CD4-positive, alpha-beta T cell treated with Interferon gamma for 1 hour (primary cell): ENCODE data around the gene OCIAD1.
"Not testable (repeated sequence)": the region's sequence is repeated elsewhere in the genome, so short reads cannot be mapped to it uniquely, and the experiment has no call there.

Source experiments
- DNase-seq: peaks from one replicate; pipeline ENCODE4 v3.0.0-alpha.2; 2020

OCIAD1 gene, protein sequence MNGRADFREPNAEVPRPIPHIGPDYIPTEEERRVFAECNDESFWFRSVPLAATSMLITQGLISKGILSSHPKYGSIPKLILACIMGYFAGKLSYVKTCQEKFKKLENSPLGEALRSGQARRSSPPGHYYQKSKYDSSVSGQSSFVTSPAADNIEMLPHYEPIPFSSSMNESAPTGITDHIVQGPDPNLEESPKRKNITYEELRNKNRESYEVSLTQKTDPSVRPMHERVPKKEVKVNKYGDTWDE

DNA sequence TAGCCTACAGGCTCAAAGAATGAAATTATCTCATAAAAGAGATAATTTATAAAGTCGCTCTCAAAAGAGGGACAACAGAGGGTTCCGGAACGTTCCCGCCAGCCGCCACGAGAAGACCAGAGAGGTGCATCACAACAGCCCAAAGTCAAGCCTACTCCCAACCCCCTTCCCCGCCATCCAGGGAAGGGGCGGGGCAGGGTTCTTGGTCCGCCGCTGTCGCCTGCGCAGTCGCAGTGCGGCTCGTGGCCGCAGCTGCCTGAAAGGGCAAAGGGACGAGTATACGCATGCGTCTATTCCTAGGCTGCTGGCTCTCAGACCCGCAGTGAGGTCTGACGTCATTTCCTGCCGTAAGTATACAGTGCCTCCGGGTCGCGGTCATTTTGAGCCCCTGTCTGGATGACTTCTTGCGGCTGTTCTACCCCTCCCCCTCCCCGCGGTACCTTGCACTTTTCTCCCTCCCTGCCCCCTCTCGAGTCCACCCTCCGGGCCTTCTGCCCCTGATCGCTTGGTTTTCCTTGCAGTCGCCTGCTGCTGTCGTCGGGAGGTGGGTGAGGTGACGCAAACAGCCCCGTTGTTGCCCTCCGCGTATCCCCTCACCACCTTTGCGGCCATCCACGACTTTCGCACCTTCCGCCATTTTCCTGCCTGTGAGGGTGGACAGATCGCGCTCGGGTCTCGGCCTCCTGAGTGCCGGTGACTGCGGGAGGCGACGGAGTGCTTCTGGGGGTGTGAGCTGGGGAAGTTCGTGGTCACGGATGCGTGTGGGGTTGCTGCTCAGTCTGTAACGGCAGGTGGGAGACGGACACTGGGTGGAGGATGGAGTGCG lies at the start of gene OCIAD1:
Gene OCIAD1 (plus strand): TSS at position 383 of the 826 bp plus-strand sequence. CDS start 1,537 bp downstream, outside the sequence.
- DNase-seq: peak; percentile 99

DNA sequence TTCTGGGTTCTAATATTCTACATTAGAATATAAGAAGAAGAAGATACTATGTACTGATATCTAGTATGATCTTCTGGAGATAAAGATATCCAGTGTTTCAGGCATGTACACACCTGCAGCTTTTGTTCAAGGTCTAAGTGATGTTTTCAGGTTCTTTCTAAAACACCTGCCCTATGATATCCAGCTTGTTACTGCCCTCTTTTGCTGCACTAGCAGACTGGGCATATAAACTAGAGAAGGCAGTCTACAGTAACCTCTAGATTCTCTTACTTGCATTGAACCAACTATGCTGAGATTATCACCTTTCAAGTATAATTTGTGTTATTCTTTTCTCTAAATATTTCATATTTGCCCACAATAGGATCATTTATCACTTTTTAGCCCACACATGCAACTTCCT lies 48.9 kb upstream of the OCIAD1 start:
- no peak for DNase-seq

DNA sequence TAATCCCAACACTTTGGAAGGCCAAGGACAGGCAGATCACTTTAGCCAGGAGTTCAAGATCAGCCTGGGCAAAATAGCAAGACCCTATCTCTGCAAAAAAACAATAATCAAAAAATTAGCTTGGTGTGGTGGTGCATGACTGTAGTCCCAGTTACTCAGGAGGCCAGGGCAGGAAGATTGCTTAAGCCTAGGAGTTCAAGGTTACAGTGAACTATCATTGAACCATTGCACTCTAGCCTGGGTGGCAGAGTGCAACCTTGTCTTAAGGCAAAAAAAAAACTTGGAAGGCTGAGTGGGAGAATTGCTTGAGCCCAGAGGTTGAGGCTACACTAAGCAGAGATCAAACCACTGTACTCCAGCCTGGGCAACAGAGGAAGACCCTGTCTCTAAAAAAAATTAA lies 45.6 kb upstream of the OCIAD1 start:
- no peak for DNase-seq

DNA sequence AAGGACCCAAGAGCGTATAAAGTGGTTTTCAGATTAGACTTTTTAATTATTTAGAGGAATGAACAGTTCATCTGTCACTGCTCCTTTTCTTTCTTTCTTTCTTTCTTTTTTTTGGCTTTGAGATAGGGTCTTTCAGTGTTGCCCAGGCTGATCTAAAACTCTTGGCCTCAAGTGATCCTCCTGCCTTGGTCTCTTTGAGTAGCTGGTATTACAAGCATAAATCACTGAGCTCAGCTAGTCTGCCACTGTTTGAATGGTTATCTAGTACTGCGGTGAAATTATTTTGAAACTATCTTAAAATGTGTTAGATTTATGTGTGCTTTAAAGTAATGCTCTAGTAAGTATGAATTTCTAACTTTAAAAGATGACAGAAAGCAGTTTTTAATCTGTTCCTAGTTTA lies 44.3 kb upstream of the OCIAD1 start:
- DNase-seq: no peak

DNA sequence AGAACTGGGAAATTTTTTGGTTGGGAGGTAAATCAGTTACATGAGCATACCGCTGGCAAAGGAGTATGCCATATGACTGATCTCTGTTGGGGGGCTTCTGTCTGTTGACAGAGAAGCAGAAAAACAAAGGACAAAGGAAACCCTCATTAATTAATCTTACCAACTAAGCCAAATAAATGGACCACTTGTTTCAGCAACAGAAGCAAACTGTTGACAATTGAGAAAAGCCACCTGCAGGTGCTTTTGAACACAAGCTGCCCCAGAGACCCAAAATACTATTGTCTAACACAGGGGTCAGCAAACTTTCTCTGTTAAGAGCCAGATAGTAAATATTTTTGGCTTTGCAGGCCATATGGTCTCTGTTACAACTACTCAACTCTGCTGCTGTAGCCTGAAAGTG lies 43.8 kb upstream of the OCIAD1 start:
- no peak for DNase-seq

DNA sequence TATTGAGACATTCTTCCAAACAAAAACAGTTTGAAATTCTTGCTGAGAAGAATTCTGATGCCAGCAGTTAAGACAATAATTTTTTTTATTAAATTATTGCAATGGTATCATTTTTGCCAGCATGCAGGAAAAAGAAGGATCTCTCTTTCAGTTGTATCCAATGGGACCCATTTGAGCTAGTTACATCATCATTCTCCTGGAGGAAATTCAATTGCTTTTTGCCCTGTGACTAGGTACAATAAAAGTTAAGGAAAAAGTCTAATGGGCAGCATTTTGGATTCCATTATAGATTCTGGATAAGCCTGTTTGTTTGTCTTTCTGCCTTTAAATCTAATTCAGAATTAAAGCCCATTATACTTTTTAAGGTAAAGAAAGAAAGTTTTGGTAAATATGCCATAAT lies 40.3 kb upstream of the OCIAD1 start:
- DNase-seq: no peak

DNA sequence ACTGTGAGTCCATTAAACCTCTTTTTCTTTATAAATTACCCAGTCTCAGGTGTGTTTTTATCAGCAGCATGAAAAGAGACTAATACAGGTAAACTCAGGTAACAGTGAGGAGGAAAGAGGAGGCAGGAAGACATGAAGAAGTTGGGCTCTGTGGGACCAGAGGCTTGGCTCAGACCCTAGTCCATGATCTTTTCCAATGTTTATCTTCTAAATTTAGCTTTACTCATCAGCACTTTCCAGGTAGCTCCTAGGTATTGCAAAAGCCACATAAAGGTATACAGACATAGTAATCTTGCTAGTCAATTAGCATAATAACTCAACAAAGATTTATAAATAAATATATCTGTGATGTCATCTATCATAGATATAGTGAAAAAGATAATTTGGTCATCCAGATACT lies 39.6 kb upstream of the OCIAD1 start:
- no peak for DNase-seq

DNA sequence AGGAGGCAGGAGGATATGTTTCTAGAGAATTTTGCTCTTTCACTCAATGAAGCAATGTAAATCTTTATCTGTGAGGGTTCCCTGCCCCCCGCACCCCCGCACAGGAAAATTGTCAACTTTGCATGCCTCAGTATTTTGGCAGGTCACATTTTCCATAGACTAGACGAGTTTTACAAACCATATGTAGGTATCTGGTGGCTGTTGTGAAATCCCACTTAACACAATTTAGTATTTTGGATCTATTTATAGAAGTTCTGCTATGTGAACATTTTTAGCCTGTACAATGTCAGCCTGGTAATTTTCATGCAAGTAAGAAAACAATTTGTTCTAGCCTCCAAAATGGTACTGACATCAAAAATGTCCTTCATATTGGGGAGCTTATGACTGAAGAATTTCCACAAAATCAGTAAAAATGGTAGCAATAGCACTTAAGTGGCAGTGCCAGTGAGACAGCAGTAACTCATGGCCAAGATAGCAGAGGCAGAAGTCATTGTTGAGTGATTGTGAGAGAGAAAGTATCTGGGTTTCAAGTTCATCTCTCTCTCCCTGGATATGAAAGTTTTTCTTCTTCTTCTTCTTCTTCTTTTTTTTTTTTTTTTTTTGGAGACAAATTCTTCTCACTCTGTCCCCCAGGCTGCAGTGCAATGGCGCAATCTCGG lies 38.4 kb upstream of the OCIAD1 start:
- no peak for DNase-seq

DNA sequence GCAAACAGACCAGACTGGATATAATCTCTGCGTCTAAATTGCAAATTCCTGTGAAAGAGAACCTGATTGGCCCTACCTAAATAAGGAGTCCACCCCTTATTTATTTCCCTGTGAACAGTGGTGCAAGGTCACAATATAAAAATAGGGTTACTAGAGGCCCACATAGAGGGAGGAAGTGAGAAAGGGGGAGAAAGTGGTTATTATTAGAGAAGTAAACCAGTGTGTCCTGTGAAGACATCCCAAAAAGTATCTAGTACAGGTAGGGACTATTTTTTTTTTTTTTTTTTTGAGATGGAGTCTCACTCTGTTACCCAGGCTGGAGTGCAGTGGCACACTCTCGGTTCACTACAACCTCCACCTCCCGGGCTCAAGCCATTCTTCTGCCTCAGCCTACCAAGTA lies 35.8 kb upstream of the OCIAD1 start:
- no peak for DNase-seq

DNA sequence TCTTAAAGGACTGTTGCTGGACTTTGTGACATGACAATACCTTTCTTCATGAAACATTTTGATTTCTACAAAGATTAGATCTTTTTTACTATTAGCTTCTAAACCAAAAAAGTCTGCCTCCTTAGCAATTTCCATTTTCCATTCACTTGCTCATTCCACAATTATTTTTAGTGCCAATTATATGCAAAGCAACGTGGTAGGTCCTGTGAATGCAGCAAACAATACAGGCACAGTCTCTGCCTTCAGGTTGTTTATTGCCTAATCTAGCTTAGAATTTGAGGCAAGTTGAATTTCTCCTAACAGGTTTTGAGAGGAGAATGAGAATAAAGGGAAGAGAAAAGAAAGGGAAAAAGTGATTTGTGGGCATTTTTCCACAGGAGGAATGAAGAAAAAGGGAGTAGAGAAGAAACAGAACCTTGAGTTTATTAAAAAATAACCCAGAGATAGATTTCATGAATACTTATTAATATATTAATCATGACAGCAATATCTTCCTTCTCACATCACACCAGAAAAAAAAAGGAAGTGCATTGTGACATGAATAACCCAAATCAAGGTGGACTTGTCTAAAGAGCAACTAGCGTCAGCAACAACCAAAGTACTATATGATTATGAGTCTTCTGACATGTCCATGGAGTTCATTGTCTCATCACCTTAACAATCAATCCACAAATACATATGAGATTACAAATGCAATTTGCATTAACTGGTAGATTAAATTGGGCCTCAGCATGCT lies 34.5 kb upstream of the OCIAD1 start:
- no peak for DNase-seq

DNA sequence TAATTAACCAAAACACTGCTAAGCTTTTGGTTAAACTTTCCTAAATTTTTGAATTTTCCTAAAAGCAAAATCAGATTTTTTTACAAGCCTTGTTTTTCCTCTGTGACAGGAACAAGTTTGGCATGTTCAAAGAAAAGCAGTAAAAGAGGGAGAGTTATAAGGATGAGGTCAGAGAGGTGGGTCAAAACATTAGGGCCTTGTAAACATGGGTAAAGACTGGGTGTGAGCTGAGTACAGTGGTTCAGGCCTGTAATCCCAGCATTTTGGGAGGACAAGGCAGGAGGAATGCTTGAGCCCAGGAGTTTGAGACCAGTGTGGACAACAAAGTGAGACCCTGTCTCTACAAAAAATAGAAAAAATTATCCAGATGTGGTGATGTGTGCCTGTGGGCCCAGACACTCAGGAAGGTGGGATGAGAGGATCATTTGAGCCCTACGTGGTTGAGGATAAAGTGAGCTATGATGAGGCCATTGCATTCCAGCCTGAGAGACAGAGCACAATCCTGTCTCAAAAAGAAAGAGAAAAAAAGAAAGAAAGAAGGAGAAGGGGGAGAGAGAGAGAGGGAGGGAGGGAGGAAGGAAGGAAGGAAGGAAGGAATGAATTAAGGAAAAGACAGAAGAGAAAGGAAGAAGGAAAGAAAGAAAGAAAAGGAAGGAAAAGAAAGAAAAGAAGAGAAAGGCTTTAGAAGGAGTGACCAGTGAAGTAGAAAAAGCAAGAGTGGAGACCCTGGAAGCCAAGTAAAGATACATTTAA lies 33.8 kb upstream of the OCIAD1 start:
- DNase-seq: no peak

DNA sequence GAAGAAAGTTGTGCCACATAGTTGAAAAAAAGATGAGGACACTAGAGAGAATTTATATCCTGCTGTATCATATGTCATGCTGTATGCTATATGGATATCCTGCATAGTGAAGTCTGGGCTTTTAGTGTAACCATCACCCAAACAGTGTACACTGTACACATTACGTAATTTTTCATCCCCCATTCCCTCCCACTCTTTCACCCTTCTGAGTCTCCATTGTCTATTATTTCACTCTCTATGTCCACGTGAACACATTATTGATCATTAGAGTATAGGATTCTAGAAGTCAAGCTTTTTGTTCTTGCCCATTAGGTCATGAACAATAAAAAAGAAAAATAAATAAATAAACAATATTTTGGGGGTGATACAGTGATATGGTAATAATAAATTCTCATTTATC lies 32.8 kb upstream of the OCIAD1 start:
- DNase-seq: no peak

DNA sequence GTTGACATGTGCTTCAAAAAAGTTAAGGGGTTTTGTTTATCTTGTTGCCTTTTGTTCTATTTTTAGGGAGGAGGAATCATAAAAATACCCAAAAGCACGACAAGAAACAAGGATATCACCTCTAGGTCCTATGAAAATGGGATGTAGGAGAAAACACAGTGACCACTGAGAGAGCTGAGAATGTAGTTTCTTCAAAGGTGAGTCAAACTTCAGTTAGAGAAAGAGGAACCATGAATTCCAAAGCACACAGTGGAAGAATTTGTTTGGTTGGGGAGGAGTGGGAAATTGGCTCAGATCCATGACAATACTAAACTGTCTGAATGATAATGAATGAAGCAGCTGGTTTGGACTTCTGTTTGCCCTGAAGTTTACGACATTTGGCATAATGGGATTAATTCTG lies 31.7 kb upstream of the OCIAD1 start:
- no peak for DNase-seq

DNA sequence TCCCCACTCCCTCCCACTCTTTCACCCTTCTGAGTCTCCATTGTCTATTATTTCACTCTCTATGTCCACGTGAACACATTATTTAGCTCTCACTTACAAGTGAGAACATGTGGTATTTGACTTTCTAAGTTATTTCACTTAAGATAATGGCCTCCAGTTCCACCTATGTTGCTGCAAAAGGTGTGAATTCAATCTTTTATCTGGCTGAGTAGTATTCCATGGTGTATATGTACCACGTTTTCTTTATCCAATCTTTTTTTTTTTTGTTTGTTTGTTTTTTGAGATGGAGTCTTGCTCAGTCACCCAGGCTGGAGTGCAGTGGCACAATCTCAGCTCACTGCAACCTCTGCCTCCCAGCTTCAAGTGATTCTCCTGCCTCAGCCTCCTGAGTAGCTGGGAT lies 30.7 kb upstream of the OCIAD1 start:
- not testable (repeated sequence) for DNase-seq

DNA sequence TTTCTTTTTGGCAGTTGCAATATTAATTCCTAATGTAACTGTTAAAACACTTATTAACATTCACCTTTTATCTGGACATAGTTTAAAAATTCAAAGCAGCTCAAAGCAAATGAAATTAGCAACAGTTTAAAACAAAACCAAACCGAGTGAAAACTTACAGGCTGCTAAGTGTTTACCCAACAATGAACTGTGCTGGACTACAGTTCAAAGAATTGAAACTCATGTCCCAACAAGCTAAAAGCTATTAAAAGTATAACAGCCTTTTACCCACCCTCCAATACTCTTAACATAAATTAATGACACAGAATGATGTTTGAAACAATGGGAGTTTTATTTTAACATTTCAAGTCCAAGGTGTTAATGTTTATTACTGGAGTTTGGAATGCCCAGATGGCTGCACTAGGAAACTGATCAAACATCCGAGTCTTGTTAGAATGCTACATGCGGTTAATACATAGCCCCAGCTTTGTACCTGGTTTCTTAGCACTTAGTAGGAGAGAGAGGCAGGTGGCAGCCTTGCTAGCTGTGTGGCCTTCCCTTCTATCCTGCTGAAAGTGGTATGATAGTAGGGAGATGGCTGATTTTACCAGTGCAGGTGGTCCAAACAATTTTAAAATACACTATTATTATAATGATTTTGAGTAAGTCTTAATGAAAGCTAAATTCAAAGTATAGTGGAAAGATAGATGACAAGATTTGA lies 29.7 kb upstream of the OCIAD1 start:
- no peak for DNase-seq

DNA sequence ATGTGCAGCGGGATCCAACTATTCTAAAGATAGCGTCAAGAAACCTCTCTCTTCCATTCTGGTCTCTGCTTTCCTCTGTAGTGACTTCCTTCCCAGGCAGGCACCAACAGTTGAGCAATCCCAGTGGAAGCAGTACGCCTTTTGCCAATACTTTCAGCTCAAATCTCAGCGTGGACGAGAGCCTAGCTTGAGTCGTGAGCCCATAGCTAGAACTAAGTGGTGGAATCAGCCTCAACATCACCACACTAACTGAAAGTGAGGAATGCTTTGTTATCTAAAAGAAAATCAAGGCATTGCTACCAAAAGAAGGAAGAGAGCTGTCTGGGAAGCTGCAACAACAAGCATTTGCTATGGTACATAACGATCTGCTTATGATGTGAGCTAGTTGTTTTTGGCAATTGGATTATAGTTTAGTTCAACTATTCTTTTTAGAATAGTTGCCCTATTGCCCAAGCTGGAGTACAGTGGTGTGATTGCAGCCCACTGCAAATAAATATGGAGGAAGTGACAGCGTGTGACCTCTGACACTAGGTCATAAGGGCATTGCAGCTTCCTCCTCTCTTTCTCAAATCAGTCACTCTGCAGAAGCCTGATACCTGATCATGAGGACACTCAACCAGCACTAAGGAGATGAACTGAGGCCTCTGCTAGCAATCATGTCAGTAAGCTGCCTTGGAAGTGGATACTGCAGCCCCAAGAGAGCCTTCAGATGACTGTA lies 26.1 kb upstream of the OCIAD1 start:
- no peak for DNase-seq

DNA sequence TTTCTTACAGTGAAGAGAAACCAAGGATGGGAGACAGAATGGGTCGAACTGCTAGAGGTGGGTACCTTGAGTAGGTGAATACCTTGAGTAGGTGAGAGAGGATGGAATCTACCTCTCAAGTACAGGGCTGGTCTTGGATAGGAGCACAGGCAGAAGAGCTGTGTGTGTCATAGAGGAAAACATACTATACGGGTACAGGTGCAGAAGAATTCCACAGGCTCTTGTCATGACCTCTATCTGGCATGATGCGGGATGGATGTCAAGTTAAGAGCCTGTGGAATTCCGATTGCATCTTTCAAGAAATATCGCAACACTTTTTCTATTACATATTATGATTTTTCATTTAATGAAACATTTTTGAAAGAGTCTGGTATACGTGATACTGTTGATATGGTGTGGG lies 18.0 kb upstream of the OCIAD1 start:
- no peak for DNase-seq

DNA sequence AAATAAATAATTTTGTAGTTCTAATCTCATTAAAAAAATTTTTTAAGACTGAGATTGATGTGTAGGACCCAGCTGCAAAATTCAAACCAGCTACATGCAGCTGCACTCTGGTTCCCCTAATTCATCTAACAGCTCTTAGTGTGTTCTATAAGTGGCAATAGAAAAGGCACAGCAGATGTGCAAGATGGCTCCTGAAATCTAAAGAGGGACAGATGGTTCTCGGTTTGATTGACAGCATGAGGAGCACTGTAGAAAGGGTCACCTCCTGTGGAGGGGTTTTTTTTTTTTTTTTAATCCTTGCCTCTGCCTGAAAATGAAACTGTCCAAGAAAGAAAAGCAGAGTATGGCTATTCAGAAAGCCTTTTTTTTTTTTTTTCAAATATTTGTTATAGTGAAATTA lies 16.9 kb upstream of the OCIAD1 start:
- DNase-seq: no peak

DNA sequence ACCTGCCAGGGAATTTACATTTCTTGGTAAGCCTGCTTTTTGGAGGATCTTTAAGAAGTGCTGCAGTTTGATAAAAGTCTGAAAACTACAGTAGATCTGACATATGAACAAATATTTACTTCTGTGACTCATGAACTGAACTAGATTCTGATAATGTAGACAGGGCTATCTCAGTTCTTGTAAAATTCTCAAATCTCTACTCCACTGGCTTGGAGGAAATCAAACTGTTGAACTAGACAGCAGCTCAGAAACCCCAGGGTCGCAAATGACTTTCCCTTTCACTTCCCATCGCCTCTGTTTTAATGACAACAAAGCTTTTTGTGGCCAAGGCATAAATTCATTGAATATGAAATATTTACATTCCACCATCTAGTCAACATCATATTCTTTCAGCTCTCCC lies 15.4 kb upstream of the OCIAD1 start:
- no peak for DNase-seq

DNA sequence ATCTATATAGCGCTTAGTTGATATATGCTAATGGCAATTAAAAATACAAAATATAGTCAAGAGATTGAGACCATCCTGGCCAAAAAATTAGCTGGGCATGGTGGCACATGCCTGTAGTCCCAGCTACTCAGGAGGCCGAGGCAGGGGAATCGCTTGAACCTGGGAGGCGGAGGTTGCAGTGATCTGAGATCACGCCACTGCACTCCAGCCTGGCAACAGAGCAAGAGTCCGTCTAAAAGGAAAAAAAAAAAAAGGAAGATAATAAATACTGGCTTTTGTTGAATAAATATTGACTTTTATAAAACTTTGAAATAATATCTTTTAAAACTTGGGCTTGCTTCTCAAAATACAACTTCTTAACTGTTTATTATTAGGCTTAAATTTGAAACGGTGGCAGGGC lies 14.6 kb upstream of the OCIAD1 start:
- not testable (repeated sequence) for DNase-seq

DNA sequence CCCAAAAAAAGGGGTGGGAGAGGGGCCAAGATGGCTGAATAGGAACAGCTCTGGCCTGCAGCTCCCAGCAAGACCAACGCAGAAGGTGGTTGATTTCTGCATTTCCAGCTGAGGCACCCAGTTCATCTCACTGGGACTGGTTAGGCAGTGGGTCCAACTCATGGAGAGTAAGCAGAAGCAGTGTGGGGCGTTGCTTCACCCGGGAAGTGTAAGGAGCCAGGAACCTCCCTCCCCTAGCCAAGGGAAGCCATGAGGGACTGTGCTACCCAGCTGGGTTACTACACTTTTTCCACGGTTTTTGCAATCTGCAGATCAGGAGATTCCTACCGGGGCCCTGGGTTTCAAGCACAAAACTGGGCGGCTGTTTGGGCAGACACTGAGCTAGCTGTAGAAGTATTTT lies 13.9 kb upstream of the OCIAD1 start:
- DNase-seq: no peak
